Activated effector memory CD4-positive, alpha-beta T cell treated with Interleukin-2 at 50 U/mL for 16 hours (primary cell): ENCODE measurements around the gene TYW5.

Experiments
- DNase-seq: peaks from one replicate; pipeline ENCODE4 v3.0.0-alpha.2; 2020

The TYW5 gene

GRCh38 chr2:199972088-199972626 lies 16.9 kb upstream of the TYW5 start:
- DNase-seq, result no peak

- DNase-seq, result no peak
Measured at GRCh38 chr2:199968126-199968525, 12.8 kb upstream of the TYW5 start.

- no peak for DNase-seq
Measured at GRCh38 chr2:199966976-199967375, 11.7 kb upstream of the TYW5 start.

- DNase-seq, result no peak
Measured at GRCh38 chr2:199966405-199966804, 11.1 kb upstream of the TYW5 start.

- DNase-seq, result no peak
Measured at GRCh38 chr2:199962203-199962602, 6.9 kb upstream of the TYW5 start.

GRCh38 chr2:199958014-199958413 lies 2.7 kb upstream of the TYW5 start:
- DNase-seq, result no peak

- no peak for DNase-seq
Measured at GRCh38 chr2:199956062-199956380, 730 bp upstream of the TYW5 start.

- no peak for DNase-seq
Measured at GRCh38 chr2:199955007-199955338, 318 bp downstream of the TYW5 start.

- no peak for DNase-seq
Measured at GRCh38 chr2:199951023-199951422, 4.3 kb downstream of the TYW5 start.

GRCh38 chr2:199950396-199950795 lies 4.9 kb downstream of the TYW5 start:
- no peak for DNase-seq

- DNase-seq, result no peak
Measured at GRCh38 chr2:199946836-199947235, 8.5 kb downstream of the TYW5 start.

GRCh38 chr2:199946196-199946595 lies 9.1 kb downstream of the TYW5 start:
- DNase-seq, result no peak

GRCh38 chr2:199943373-199943772 lies 11.9 kb downstream of the TYW5 start:
- no peak for DNase-seq

GRCh38 chr2:199940373-199940772 lies 14.9 kb downstream of the TYW5 start:
- no peak for DNase-seq

GRCh38 chr2:199936554-199936953 lies 18.7 kb downstream of the TYW5 start:
- no peak for DNase-seq

GRCh38 chr2:199933466-199933865 lies 21.8 kb downstream of the TYW5 start:
- no peak for DNase-seq

GRCh38 chr2:199932312-199932855 lies 22.9 kb downstream of the TYW5 start:
- no peak for DNase-seq

- DNase-seq, result no peak
Measured at GRCh38 chr2:199929262-199929661, 26.0 kb downstream of the TYW5 start.

GRCh38 chr2:199928626-199929025 lies 26.7 kb downstream of the TYW5 start:
- no peak for DNase-seq

- no peak for DNase-seq
Measured at GRCh38 chr2:199928226-199928625, 27.1 kb downstream of the TYW5 start.

- DNase-seq, result no peak
Measured at GRCh38 chr2:199926806-199927205, 28.5 kb downstream of the TYW5 start.

- no peak for DNase-seq
Measured at GRCh38 chr2:199923924-199924323, 31.4 kb downstream of the TYW5 start.

- DNase-seq, result no peak
Measured at GRCh38 chr2:199922856-199923255, 32.4 kb downstream of the TYW5 start.

GRCh38 chr2:199916980-199917379 lies 38.3 kb downstream of the TYW5 start:
- no peak for DNase-seq

GRCh38 chr2:199914372-199914958 lies 40.8 kb downstream of the TYW5 start:
- no peak for DNase-seq
